ENCODE measurements around the gene LCN15. TPM values are rescaled to one million over a fixed set of nuclear protein-coding genes. Genes with fewer than 3 reads are reported as not detected.
"Not testable (repeated sequence)": the region's sequence is repeated elsewhere in the genome, so short reads cannot be mapped to it uniquely, and the experiment has no call there.

LCN15 gene
- total RNA-seq, 1 donor from 2014 or later = not detected

GRCh38 chr9:136757328-136757727 is 7.0 kb downstream of the LCN15 start:
- Histone ChIP-seq H3K79me2 (ENCODE audit: insufficient read depth, low read length) (no peaks in the 10 kb centered on the region), H3K27me3 (ENCODE audit: insufficient read depth, low read length) (peaks cover 3% of the 10 kb centered on the region), H3K36me3 (ENCODE audit: insufficient read depth, low read length) (no peaks in the 10 kb centered on the region), H4K20me1 (ENCODE audit: insufficient read depth, low read length) (no peaks in the 10 kb centered on the region), H3K9me3 (ENCODE audit: insufficient read depth, low read depth, low read length) (peaks cover 10% of the 10 kb centered on the region), H2AFZ (ENCODE audit: low read depth, low read length) (no peak overlapping the region), H3K4me2 (ENCODE audit: low read length) (no peak overlapping the region), H3K4me3 (ENCODE audit: insufficient read depth, low read depth, low read length) (no peak overlapping the region), H3K9ac (ENCODE audit: low read length) (no peak overlapping the region), H3K4me1 (ENCODE audit: insufficient read depth, low read length) (no peaks in the 10 kb centered on the region), H3K27ac (ENCODE audit: low read depth, low read length) (no peak overlapping the region)
- Mint-ChIP-seq H3K4me1 (ENCODE audit: low read depth, unreplicated experiment) (no peaks in the 10 kb centered on the region), H3K4me3 (ENCODE audit: unreplicated experiment) (no peak overlapping the region), H3K27me3 (ENCODE audit: low read depth, unreplicated experiment) (peaks cover 3% of the 10 kb centered on the region), H3K36me3 (ENCODE audit: low read depth, unreplicated experiment) (peaks cover 3% of the 10 kb centered on the region), H3K9me3 (ENCODE audit: unreplicated experiment) (peaks cover 9% of the 10 kb centered on the region), H3K27ac (ENCODE audit: unreplicated experiment) (no peak overlapping the region)
- TF ChIP-seq, protein P1, sequence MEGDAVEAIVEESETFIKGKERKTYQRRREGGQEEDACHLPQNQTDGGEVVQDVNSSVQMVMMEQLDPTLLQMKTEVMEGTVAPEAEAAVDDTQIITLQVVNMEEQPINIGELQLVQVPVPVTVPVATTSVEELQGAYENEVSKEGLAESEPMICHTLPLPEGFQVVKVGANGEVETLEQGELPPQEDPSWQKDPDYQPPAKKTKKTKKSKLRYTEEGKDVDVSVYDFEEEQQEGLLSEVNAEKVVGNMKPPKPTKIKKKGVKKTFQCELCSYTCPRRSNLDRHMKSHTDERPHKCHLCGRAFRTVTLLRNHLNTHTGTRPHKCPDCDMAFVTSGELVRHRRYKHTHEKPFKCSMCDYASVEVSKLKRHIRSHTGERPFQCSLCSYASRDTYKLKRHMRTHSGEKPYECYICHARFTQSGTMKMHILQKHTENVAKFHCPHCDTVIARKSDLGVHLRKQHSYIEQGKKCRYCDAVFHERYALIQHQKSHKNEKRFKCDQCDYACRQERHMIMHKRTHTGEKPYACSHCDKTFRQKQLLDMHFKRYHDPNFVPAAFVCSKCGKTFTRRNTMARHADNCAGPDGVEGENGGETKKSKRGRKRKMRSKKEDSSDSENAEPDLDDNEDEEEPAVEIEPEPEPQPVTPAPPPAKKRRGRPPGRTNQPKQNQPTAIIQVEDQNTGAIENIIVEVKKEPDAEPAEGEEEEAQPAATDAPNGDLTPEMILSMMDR (IDR thresholded peaks at IDR 0.05; ENCODE audit: insufficient read depth, low read depth, low read length) = no peak
- TF ChIP-seq EZH2 (IDR thresholded peaks at IDR 0.05; ENCODE audit: insufficient read depth, low read length) = no peak
- DNase-seq (ENCODE audit: low read depth) (no peak), FAIRE-seq (no peak)

DNA sequence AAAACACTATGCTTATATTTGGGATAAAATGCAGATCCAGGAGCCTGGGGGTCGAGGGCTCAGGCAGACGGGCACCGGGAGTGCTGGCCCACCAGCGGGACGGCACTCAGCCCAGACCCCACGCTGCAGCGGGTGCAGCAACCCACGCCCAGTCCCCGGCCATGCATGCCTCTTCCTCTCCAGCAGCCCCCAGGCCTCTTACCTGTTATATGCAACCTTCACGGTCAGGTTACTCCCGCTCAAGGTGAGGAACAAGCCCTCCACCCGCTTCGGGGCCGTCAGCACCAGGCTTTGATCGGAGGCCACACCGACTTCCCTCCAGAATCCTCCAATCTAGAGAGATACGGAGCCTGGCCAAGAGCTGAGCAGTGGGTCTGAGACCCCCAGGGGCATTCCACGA is 7.5 kb downstream of the LCN15 start:
- H3K4me1 Mint-ChIP-seq (ENCODE audit: low read depth, unreplicated experiment) = no peaks in the 10 kb centered on the region
- H3K27ac ChIP-seq (ENCODE audit: low read depth, low read length) = no peak overlapping the region
- H3K4me3 Mint-ChIP-seq (ENCODE audit: unreplicated experiment) = no peak overlapping the region
- FAIRE-seq (no peak), DNase-seq (ENCODE audit: low read depth) (no peak)
- no peak for TF ChIP-seq EZH2 (IDR thresholded peaks at IDR 0.05; ENCODE audit: insufficient read depth, low read length)
- TF ChIP-seq, protein P1 (IDR thresholded peaks at IDR 0.05; ENCODE audit: insufficient read depth, low read depth, low read length) = no peak
- peaks cover 10% of the 10 kb centered on the region for H3K9me3 ChIP-seq (ENCODE audit: insufficient read depth, low read depth, low read length)
- H3K9ac ChIP-seq (ENCODE audit: low read length) = no peak overlapping the region
- H3K36me3 ChIP-seq (ENCODE audit: insufficient read depth, low read length) = no peaks in the 10 kb centered on the region
- no peak overlapping the region for H3K4me3 ChIP-seq (ENCODE audit: insufficient read depth, low read depth, low read length)
- no peaks in the 10 kb centered on the region for H3K4me1 ChIP-seq (ENCODE audit: insufficient read depth, low read length)
- no peak overlapping the region for H2AFZ ChIP-seq (ENCODE audit: low read depth, low read length)
- peaks cover 13% of the 10 kb centered on the region for H3K9me3 Mint-ChIP-seq (ENCODE audit: unreplicated experiment)
- H3K79me2 ChIP-seq (ENCODE audit: insufficient read depth, low read length) = no peaks in the 10 kb centered on the region
- H3K27me3 Mint-ChIP-seq (ENCODE audit: low read depth, unreplicated experiment) = peaks cover 5% of the 10 kb centered on the region
- H4K20me1 ChIP-seq (ENCODE audit: insufficient read depth, low read length) = no peaks in the 10 kb centered on the region
- no peak overlapping the region for H3K4me2 ChIP-seq (ENCODE audit: low read length)
- H3K36me3 Mint-ChIP-seq (ENCODE audit: low read depth, unreplicated experiment) = peaks cover 3% of the 10 kb centered on the region
- H3K27me3 ChIP-seq (ENCODE audit: insufficient read depth, low read length) = peaks cover 3% of the 10 kb centered on the region
- no peak overlapping the region for H3K27ac Mint-ChIP-seq (ENCODE audit: unreplicated experiment)

GRCh38 chr9:136756134-136756438 is 8.2 kb downstream of the LCN15 start:
- H3K27me3 ChIP-seq (ENCODE audit: insufficient read depth, low read length) = peaks cover 3% of the 10 kb centered on the region
- H3K4me2 ChIP-seq (ENCODE audit: low read length) = no peak overlapping the region
- no peaks in the 10 kb centered on the region for H4K20me1 ChIP-seq (ENCODE audit: insufficient read depth, low read length)
- H3K79me2 ChIP-seq (ENCODE audit: insufficient read depth, low read length) = no peaks in the 10 kb centered on the region
- Mint-ChIP-seq H3K9me3 (ENCODE audit: unreplicated experiment) (peaks cover 19% of the 10 kb centered on the region), H3K27me3 (ENCODE audit: low read depth, unreplicated experiment) (peaks cover 8% of the 10 kb centered on the region), H3K4me1 (ENCODE audit: low read depth, unreplicated experiment) (no peaks in the 10 kb centered on the region), H3K27ac (ENCODE audit: unreplicated experiment) (no peak overlapping the region), H3K4me3 (ENCODE audit: unreplicated experiment) (no peak overlapping the region), H3K36me3 (ENCODE audit: low read depth, unreplicated experiment) (peaks cover 3% of the 10 kb centered on the region)
- H3K36me3 ChIP-seq (ENCODE audit: insufficient read depth, low read length) = no peaks in the 10 kb centered on the region
- H3K9me3 ChIP-seq (ENCODE audit: insufficient read depth, low read depth, low read length) = peaks cover 10% of the 10 kb centered on the region
- no peak overlapping the region for H2AFZ ChIP-seq (ENCODE audit: low read depth, low read length)
- H3K9ac ChIP-seq (ENCODE audit: low read length) = no peak overlapping the region
- no peak for FAIRE-seq
- H3K27ac ChIP-seq (ENCODE audit: low read depth, low read length) = no peak overlapping the region
- no peaks in the 10 kb centered on the region for H3K4me1 ChIP-seq (ENCODE audit: insufficient read depth, low read length)
- TF ChIP-seq, protein P1 (IDR thresholded peaks at IDR 0.05; ENCODE audit: insufficient read depth, low read depth, low read length) = no peak
- no peak for TF ChIP-seq EZH2 (IDR thresholded peaks at IDR 0.05; ENCODE audit: insufficient read depth, low read length)
- DNase-seq (ENCODE audit: low read depth) = no peak
- no peak overlapping the region for H3K4me3 ChIP-seq (ENCODE audit: insufficient read depth, low read depth, low read length)

- H3K4me3 Mint-ChIP-seq (ENCODE audit: unreplicated experiment); H3K4me1 Mint-ChIP-seq (ENCODE audit: low read depth, unreplicated experiment); H2AFZ ChIP-seq (ENCODE audit: low read depth, low read length); H3K4me2 ChIP-seq (ENCODE audit: low read length); H3K27ac Mint-ChIP-seq (ENCODE audit: unreplicated experiment); H3K79me2 ChIP-seq (ENCODE audit: insufficient read depth, low read length); FAIRE-seq; H4K20me1 ChIP-seq (ENCODE audit: insufficient read depth, low read length); H3K4me3 ChIP-seq (ENCODE audit: insufficient read depth, low read depth, low read length); H3K9ac ChIP-seq (ENCODE audit: low read length); DNase-seq (ENCODE audit: low read depth); H3K36me3 ChIP-seq (ENCODE audit: insufficient read depth, low read length); H3K4me1 ChIP-seq (ENCODE audit: insufficient read depth, low read length); H3K27ac ChIP-seq (ENCODE audit: low read depth, low read length); H3K27me3 Mint-ChIP-seq (ENCODE audit: low read depth, unreplicated experiment); H3K36me3 Mint-ChIP-seq (ENCODE audit: low read depth, unreplicated experiment); H3K27me3 ChIP-seq (ENCODE audit: insufficient read depth, low read length): not testable (repeated sequence)
- H3K9me3 ChIP-seq (ENCODE audit: insufficient read depth, low read depth, low read length) = peaks cover 10% of the 10 kb centered on the region
- peaks cover 19% of the 10 kb centered on the region for H3K9me3 Mint-ChIP-seq (ENCODE audit: unreplicated experiment)
Measured at GRCh38 chr9:136755302-136756133, 8.8 kb downstream of the LCN15 start.

Measured in astrocyte (in vitro differentiated cells and primary cell).